Choroid plexus epithelial cell (primary cell): ENCODE data around the gene GLI2.

Source experiments
- DNase-seq: peaks from one replicate; pipeline ENCODE4 v3.0.0-alpha.2; 2010; ENCODE audit warnings: low read depth
- H3K4me3 ChIP-seq: 2 replicates; pipeline ENCODE4 v1.5.1; 2011; ENCODE audit warnings: low read depth, mild to moderate bottlenecking, control low read depth, low read length, moderate library complexity
- CTCF ChIP-seq: conservative IDR thresholded peaks from 2 replicates; pipeline ENCODE4 v1.5.1; 2011; ENCODE audit warnings: low read depth, mild to moderate bottlenecking, control low read depth, inconsistent platforms, low read length, moderate library complexity

GLI2 gene

GRCh38 chr2:120735746-120736170 is at the start of gene GLI2:
Gene GLI2 (plus strand): TSS chr2:120735868. CDS start chr2:120797321, 61,453 bp downstream.
- peak within 1 kb of the TSS; percentile 69 for H3K4me3 ChIP-seq
- peak; percentile 93 for DNase-seq
- peak; percentile 57 for TF ChIP-seq CTCF

- TF ChIP-seq CTCF, result no peak
- DNase-seq, result no peak
- no peak overlapping the region for H3K4me3 ChIP-seq
These were observed 49.7 kb upstream of the GLI2 start for GRCh38 chr2:120685974-120686297.

GRCh38 chr2:120686511-120687168 is 49.0 kb upstream of the GLI2 start:
- DNase-seq, result no peak
- peak; percentile 37 for TF ChIP-seq CTCF
- H3K4me3 ChIP-seq, result no peak overlapping the region

- no peak for TF ChIP-seq CTCF
- no peak overlapping the region for H3K4me3 ChIP-seq
- DNase-seq, result no peak
These were observed 48.5 kb upstream of the GLI2 start for GRCh38 chr2:120687210-120687609.

GRCh38 chr2:120690521-120690920 is 45.1 kb upstream of the GLI2 start:
- TF ChIP-seq CTCF, result no peak
- H3K4me3 ChIP-seq, result no peak overlapping the region
- DNase-seq, result no peak

- no peak for DNase-seq
- no peak for TF ChIP-seq CTCF
- no peak overlapping the region for H3K4me3 ChIP-seq
These were observed 44.3 kb upstream of the GLI2 start for GRCh38 chr2:120691410-120691809.

- no peak for DNase-seq
- H3K4me3 ChIP-seq, result no peak overlapping the region
- no peak for TF ChIP-seq CTCF
These were observed 43.0 kb upstream of the GLI2 start for GRCh38 chr2:120692691-120693090.
